Fibroblast of the aortic adventitia (primary cell): ENCODE measurements around the gene PLCB3. TPM values are rescaled to one million over a fixed set of nuclear protein-coding genes. Genes with fewer than 3 reads are reported as not detected.

Source experiments
- DNase-seq: peaks from one replicate; pipeline ENCODE4 v3.0.0-alpha.2; 2010; ENCODE audit warnings: low read depth
- H3K4me3 ChIP-seq: 2 replicates; pipeline ENCODE4 v1.5.1; 2011; ENCODE audit warnings: low read depth, mild to moderate bottlenecking, control low read depth, low read length, moderate library complexity
- CTCF ChIP-seq: IDR thresholded peaks from 2 replicates; pipeline ENCODE4 v1.5.1; 2011; ENCODE audit warnings: mild to moderate bottlenecking, low read length, control low read depth, inconsistent platforms; ENCODE audit not compliant: insufficient read depth
- total RNA-seq: library from RNA; depleted of rRNA; stranded (reverse); fragments of >200 nt; gene quantifications from 2 replicates; pipeline ENCODE4 v1.2.3, GENCODE V29; 2012; ENCODE audit warnings: low replicate concordance

Gene PLCB3
- total RNA-seq, 1 donor, result 47.5 TPM

- no peak for DNase-seq
- TF ChIP-seq CTCF, result no peak
- peak overlapping the region; percentile 80 for H3K4me3 ChIP-seq
Measured at GRCh38 chr11:64234647-64235379, 16.5 kb upstream of the PLCB3 start.

GRCh38 chr11:64235437-64236161 is 15.7 kb upstream of the PLCB3 start:
- peak overlapping the region; percentile 80 for H3K4me3 ChIP-seq
- no peak for TF ChIP-seq CTCF
- DNase-seq, result no peak

- DNase-seq, result no peak
- no peak for TF ChIP-seq CTCF
Measured at GRCh38 chr11:64237484-64237951, 13.8 kb upstream of the PLCB3 start.

GRCh38 chr11:64238076-64238475 is 13.3 kb upstream of the PLCB3 start:
- H3K4me3 ChIP-seq, result no peak overlapping the region
- TF ChIP-seq CTCF, result no peak
- no peak for DNase-seq

More at GRCh38 chr11:64237484-64237951, 13.8 kb upstream of the PLCB3 start:
- H3K4me3 ChIP-seq, result no peak overlapping the region

GRCh38 chr11:64238999-64239398 is 12.3 kb upstream of the PLCB3 start:
- no peak for DNase-seq
- no peak for TF ChIP-seq CTCF
- no peak overlapping the region for H3K4me3 ChIP-seq

GRCh38 chr11:64239662-64240434 is 11.5 kb upstream of the PLCB3 start:
- TF ChIP-seq CTCF, result no peak
- H3K4me3 ChIP-seq, result peak overlapping the region; percentile 71

More at GRCh38 chr11:64239662-64240434, 11.5 kb upstream of the PLCB3 start:
- no peak for DNase-seq
